Motor neuron (in vitro differentiated cells): Measurements from ENCODE around the gene PAN3. TPM values are rescaled to one million over a fixed set of nuclear protein-coding genes. Genes with fewer than 3 reads are reported as not detected.

ENCODE experiments used
- ATAC-seq, 8 experiments: fragments of 200-7000 bp; cut with Tn5 transposase; replicated peaks in 6 of 8; 2 replicates each; pipeline ENCODE4 v1.8.0; 2021; ENCODE audit warnings: mild to moderate bottlenecking in 8 of 8, moderate library complexity in 8 of 8
- H3K27ac ChIP-seq, 2 donors: fragments of 250-450 bp; sonication (Bioruptor Pico); 2 replicates each; pipeline ENCODE4 v1.9.0; 2021; ENCODE audit warnings: antibody characterized with exemption in 2 of 2, mild to moderate bottlenecking in 2 of 2, moderate library complexity in 1 of 2
- H3K4me1 ChIP-seq, 2 donors: fragments of 250-450 bp; sonication (Bioruptor Pico); replicated peaks in 1 of 2; 2 replicates each; pipeline ENCODE4 v1.6.1; 2021; ENCODE audit warnings: antibody characterized with exemption in 2 of 2, mild to moderate bottlenecking in 2 of 2, moderate library complexity in 1 of 2
- H3K4me3 ChIP-seq, 5 donors: fragments of 250-450 bp; sonication (Bioruptor Pico); 2 replicates each; pipeline ENCODE4 v1.9.0; 2021; ENCODE audit warnings: antibody characterized with exemption in 5 of 5, mild to moderate bottlenecking in 5 of 5, moderate library complexity in 4 of 5
- WGBS, 10 experiments: fragments of 450-650 bp; shearing (Covaris generic); methylation state at CpG; one replicate each; pipeline ENCODE4 v1.0.0; 2022; 5-methylcytosine and 5-hydroxymethylcytosine counted together
- in situ Hi-C, 9 experiments: fragments of 400-800 bp; cut with MboI; loops; one replicate each; pipeline ENCODE4 v1.15.0; 2021; ENCODE audit warnings: low sequenced_read_pairs in 9 of 9, low pct_unique_long_range_greater_than_20kb in 2 of 9; ENCODE audit not compliant: unreplicated experiment in 9 of 9
- total RNA-seq, 8 experiments: library from RNA; unstranded; fragments of 300-600 nt; gene quantifications; 2 replicates each; pipeline versions ENCODE4 v1.2.3 to v1.2.4, GENCODE V29; 2022

The PAN3 gene
- total RNA-seq, 8 experiments from 2014 or later: 12.6 to 40.2 (median 18.2) TPM

GRCh38 chr13:28199089-28199488 lies 60.7 kb downstream of the PAN3 start:
- Histone ChIP-seq H3K4me1 (no peaks in the 10 kb centered on the region), H3K27ac (no peak overlapping the region), H3K4me3 (no peak overlapping the region)
- 87 to 100% (median 97%) methylated on average over 1 to 3 of the region's 3 CpGs; no CpG with 5 or more reads in 3 of the 10 experiments for WGBS, 10 experiments
- in situ Hi-C loops: no loop called here
- ATAC-seq: no peak

- ATAC-seq: no peak
- WGBS, 10 experiments: 81 to 100% (median 95%) methylated on average over 1 to 5 of the region's 5 CpGs; no CpG with 5 or more reads in 3 of the 10 experiments
- no peak overlapping the region for H3K4me3 ChIP-seq
These were observed 65.7 kb downstream of the PAN3 start for GRCh38 chr13:28204043-28204442.

DNA sequence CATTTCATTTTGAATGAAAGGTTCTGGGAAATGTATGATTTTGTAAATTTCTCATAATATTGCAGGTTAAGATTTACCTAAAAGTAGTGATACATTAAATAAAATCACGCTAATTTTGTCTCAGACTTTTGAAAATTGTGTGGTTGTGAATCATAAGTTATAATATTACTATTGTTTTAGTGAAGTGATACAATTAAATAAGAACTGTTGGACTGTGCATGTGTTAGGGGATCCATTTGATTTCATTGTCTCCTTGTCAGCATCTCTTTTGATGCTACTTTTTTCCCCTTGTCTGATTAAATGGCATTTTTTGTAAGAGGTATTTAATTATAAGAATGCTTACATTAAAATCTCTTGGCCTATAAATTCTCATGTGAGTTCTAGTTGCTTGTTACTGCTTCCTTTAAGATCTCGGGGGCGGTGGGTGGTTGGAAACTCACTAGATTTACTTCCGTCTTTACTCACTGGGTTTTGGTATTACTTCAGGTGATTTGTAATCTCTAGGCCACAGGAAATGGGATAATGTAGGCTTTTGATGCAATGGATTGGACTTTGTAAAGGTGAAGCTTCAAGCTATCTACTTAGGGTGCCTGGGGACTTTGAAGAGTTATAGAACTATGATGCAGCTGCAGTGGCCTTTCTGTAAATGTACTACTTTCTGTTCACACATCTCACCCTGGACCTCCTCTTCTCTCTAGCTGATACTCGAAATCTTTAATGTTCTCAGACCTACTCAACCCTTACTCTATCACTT lies 66.5 kb downstream of the PAN3 start:
- ATAC-seq: no peak

More at GRCh38 chr13:28204043-28204442, 65.7 kb downstream of the PAN3 start:
- in situ Hi-C loops: no loop called here
- Histone ChIP-seq H3K27ac (no peak overlapping the region), H3K4me1 (no peaks in the 10 kb centered on the region)

DNA sequence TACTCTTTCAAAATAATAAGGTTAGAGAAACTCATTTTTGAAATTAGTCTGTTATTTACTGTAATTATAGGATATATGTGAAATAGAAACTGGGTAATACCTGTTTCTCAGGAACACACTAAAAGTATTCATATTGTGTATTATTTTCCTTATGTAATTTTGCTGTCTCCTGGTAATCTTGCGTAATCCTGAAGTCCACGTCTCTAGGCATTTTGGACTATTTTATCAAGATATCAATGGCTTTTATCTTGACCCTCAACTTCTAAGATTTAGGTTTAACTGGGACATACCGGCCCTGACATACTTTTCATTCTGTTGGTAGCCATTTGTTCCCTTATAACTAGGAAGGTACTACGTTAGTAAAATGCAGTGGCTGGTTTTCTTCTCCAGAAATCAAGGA lies 80.3 kb downstream of the PAN3 start:
- ATAC-seq: no peak
- Histone ChIP-seq H3K4me1 (no peaks in the 10 kb centered on the region), H3K27ac (no peak overlapping the region), H3K4me3 (no peak overlapping the region)
- WGBS, 10 experiments: 80 to 100% (median 94%) methylated on average over 1 to 4 of the region's 4 CpGs; no CpG with 5 or more reads in 1 of the 10 experiments
- in situ Hi-C loops: no loop called here

More for the DNA sequence above, 66.5 kb downstream of the PAN3 start:
- H3K4me3 ChIP-seq: no peak overlapping the region
- in situ Hi-C loops: no loop called here
- H3K4me1 ChIP-seq: no peaks in the 10 kb centered on the region
- 86 to 100% (median 94%) methylated on average over 1 to 5 of the region's 5 CpGs for WGBS, 10 experiments
- no peak overlapping the region for H3K27ac ChIP-seq

DNA sequence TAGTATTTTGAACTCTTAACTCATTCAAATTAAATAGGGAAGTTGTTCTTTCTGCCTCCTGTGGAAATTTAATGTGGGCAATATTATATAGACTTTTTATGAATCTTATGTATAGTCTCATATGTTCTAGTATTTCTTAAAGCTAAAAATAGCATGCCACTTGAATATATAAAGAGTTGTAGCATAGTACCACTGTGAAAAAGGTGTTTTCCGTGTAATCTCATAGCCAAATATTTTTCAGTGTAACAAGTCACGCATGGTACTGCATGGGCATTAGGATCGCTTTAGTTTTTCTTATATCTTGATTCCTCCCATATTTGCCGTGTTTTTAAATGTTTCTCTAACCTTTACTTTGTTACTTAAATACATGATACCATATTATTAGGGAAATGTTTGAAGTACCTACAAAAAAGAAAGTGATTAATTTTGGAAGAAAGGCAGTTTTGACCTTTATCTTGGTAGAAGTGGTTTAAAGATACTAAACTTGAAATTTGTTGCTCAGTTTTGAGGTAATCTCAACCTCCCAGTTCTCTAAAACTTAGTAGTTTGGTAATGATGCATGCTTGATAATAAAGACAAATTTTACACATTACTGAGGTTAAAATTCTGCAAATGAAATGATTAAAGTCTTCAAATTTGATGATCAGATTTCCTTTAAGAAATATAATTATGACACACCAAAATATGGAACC lies 81.2 kb downstream of the PAN3 start:
- H3K4me3 ChIP-seq: no peak overlapping the region
- ATAC-seq: no peak
- H3K27ac ChIP-seq: no peak overlapping the region
- in situ Hi-C loops: no loop called here
- H3K4me1 ChIP-seq: no peaks in the 10 kb centered on the region
- 89 to 100% (median 100%) methylated on average over 1 to 4 of the region's 4 CpGs; no CpG with 5 or more reads in 1 of the 10 experiments for WGBS, 10 experiments

DNA sequence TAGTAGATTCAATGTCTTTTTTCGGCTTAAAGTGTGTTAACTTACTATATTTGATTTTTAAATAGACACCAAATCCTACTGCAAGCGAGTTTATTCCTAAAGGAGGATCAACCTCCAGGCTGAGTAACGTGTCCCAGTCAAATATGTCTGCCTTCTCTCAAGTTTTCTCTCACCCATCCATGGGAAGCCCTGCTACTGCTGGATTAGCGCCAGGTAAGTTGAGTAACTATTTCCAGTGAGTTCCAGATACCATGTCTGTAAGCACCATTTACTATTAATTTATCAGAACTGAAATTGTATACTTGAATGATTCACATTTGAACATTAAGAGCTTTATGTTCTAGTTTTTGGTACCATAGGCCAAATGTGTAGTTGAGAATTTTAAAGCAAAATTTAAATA lies 81.8 kb downstream of the PAN3 start:
- in situ Hi-C loops: no loop called here

GRCh38 chr13:28229522-28230411 lies 91.4 kb downstream of the PAN3 start:
- 32 to 100% (median 82%) methylated on average over 2 to 4 of the region's 4 CpGs for WGBS, 10 experiments
- peak in 3 of 8 experiments; percentile 64 to 100 (median 97) for ATAC-seq
- in situ Hi-C loops: no loop called here
- H3K27ac ChIP-seq: no peak overlapping the region
- no peaks in the 10 kb centered on the region for H3K4me1 ChIP-seq
- no peak overlapping the region for H3K4me3 ChIP-seq

More for the DNA sequence above, 81.8 kb downstream of the PAN3 start:
- Histone ChIP-seq H3K4me3 (no peak overlapping the region), H3K4me1 (no peaks in the 10 kb centered on the region), H3K27ac (no peak overlapping the region)
- ATAC-seq: no peak
- WGBS, 10 experiments: 92 to 100% (median 99%) methylated on average over 1 to 4 of the region's 4 CpGs

DNA sequence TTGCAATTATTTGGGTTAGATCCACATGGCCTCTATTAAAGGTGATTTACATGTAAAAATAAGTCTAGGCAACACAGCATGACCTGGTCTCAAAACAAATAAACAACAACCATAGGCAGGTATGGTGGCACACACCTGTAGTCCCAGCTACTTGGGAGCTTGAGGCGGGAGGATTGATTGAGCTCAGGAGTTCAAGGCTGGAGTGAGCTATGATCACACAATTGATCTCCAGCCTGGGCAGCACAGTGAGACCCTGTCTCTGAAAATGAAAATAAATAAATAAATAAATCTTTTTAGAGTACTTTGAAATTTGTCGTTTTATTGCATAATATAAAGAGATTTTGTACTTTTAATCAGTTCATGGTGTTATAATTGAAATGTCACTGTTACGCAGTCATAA lies 93.3 kb downstream of the PAN3 start:
- in situ Hi-C loops: no loop called here
- 94 to 100% (median 100%) methylated on average over 1 to 3 of the region's 3 CpGs; no CpG with 5 or more reads in 1 of the 10 experiments for WGBS, 10 experiments
- Histone ChIP-seq H3K4me1 (no peaks in the 10 kb centered on the region), H3K27ac (no peak overlapping the region), H3K4me3 (no peak overlapping the region)
- no peak for ATAC-seq

- in situ Hi-C loops: no loop called here
- Histone ChIP-seq H3K4me1 (no peaks in the 10 kb centered on the region), H3K4me3 (no peak overlapping the region), H3K27ac (no peak overlapping the region)
- WGBS, 10 experiments: 70 to 100% (median 82%) methylated on average over 1 to 2 of the region's 2 CpGs; no CpG with 5 or more reads in 2 of the 10 experiments
- no peak for ATAC-seq
These were observed 99.6 kb downstream of the PAN3 start for GRCh38 chr13:28237944-28238343.

- in situ Hi-C loops: no loop called here
- no peaks in the 10 kb centered on the region for H3K4me1 ChIP-seq
- H3K4me3 ChIP-seq: no peak overlapping the region
- WGBS, 10 experiments: 67 to 100% (median 80%) methylated on average over 1 to 2 of the region's 2 CpGs; no CpG with 5 or more reads in 3 of the 10 experiments
- no peak overlapping the region for H3K27ac ChIP-seq
- no peak for ATAC-seq
These were observed 101.0 kb downstream of the PAN3 start for GRCh38 chr13:28239374-28239773.

DNA sequence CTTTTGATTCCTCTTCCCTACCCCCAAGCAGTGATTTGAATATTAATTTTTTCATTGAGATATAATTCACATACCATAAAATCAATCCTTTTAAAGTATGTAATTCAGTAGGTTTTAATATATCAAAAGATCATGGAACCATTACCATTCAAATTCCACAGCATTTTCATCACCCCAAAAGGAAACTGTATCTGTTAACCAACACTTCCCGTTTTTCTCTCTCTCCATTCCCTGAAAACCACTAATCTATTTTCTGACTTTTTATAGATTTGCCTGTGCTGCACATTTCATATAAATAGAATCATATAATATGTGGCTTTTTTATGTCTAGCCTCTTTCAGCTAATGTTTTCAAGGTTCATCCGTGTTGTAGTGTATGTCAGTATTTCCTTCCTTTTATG lies 107.1 kb downstream of the PAN3 start:
- in situ Hi-C loops: no loop called here
- H3K4me1 ChIP-seq: no peaks in the 10 kb centered on the region
- H3K4me3 ChIP-seq: no peak overlapping the region
- ATAC-seq: no peak
- H3K27ac ChIP-seq: no peak overlapping the region
- WGBS, 10 experiments: 65 to 100% (median 100%) methylated on average over 1 to 2 of the region's 2 CpGs

DNA sequence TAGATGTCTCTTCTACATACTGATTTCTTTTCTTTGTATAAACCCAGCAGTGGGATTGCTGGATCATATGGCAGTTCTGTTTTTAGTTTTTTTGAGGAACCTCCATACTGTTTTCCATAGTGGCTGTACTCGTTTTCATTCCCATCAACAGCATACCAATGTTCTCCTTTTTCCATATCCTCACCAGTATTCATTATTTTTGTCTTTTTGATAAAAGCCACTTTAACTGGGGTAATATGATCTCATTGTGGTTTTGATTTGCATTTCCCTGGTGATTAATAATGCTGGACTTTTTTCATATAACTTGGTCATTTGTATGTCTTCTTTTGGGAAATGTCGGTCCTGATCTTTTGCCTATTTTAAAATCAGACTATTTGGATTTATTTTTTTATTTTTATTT lies 108.5 kb downstream of the PAN3 start:
- H3K27ac ChIP-seq: no peak overlapping the region
- in situ Hi-C loops: no loop called here
- no peaks in the 10 kb centered on the region for H3K4me1 ChIP-seq
- peak in 1 of 8 experiments; percentile 21 for ATAC-seq
- no peak overlapping the region for H3K4me3 ChIP-seq
- WGBS, 10 experiments: 74 to 100% (median 93%) methylated on average over 1 to 2 of the region's 2 CpGs; no CpG with 5 or more reads in 1 of the 10 experiments

DNA sequence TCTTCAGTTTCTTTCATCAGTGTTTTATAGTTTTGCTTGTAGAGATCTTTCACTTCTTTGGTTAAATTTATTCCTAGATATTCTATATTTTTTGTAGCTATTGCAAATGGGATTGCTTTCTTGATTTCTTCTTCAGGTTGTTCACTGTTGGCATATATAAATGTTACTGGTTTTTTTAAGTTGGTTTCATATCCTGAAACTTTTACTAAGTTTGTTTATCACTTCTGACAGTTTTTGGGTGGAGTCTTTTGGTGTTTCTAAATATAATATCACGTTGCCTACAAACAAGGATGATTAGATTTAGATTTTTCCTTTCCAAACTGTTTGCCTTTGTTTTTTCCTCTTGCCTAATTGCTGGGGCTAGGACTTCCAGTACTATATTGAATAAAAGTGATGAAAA lies 109.7 kb downstream of the PAN3 start:
- Histone ChIP-seq H3K27ac (no peak overlapping the region), H3K4me3 (no peak overlapping the region), H3K4me1 (no peaks in the 10 kb centered on the region)
- WGBS, 10 experiments: 14 to 100% (median 93%) methylated on average over 1 of the region's 1 CpG; no CpG with 5 or more reads in 2 of the 10 experiments
- in situ Hi-C loops: no loop called here
- ATAC-seq: no peak
